NCI-H2196 (cell line): ENCODE data around the gene ZDHHC20.

Experiments
- DNase-seq: peaks from one replicate; lab custom pipeline; 2025; ENCODE audit not compliant: unreplicated experiment; lab: John Stamatoyannopoulos, UW

Gene ZDHHC20

DNA sequence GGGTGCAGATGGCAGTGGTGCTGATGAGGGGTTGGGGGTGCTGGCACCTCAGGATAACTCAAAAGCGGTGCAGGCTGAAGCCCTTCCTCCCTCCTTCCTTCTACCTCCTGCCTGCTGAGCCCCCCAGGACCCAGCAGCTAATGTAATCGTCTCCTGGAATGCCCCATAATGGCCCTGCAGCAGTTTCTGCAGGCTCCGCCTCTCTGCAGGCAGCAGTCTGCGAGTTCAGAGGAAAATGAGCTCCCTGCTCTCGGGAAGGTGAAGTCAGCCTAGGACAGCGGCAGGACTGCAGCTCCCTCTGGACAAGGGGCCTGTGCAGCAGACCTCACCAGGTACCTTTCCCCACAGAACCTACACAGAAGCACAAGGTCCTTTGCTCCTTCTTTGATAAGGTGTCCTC, 130.9 kb downstream of the ZDHHC20 start:
- DNase-seq, result no peak

- no peak for DNase-seq
Observed at GRCh38 chr13:21326155-21327031, 132.7 kb downstream of the ZDHHC20 start.

DNA sequence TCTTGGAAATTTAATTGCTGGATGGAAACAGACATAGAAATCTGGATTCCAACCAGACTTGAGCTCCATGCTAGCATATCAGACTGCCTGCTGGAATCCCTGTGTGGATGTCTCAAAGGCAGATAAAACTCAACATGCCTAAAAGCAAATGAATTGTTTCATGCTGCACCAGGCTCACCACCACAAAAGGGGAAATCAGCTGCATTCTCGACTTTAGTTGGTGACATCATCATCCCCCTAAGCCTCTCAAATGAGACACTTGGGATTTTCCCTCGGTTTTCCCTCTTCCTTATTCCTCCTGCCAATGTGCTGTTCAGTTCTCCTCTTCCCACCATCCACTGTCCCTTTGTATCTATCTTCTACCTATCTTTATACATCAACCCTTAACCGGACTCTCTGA, 134.3 kb downstream of the ZDHHC20 start:
- no peak for DNase-seq

DNA sequence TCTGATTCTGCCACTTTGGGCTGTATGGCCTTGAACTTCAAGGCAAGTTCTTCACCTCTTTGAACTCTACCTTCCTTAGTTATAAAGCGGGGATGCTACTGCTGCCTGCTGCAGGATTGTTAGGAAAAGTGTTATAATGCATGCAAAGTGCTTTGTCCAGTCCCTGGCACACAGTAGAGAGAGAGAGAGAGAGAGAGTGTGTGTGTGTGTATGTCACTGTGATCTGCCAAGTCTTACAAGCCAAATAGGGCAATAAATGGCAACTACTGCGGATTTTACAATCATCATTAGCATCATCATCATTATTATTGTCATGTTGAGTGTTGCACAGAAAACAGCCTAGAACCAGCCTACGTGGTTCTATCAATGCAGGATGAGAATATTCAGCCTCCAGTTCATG, 136.1 kb downstream of the ZDHHC20 start:
- no peak for DNase-seq
